Dendritic cell treated with granulocyte-macrophage colony-stimulating factor and Interleukin-4, amounts not matched to agents 40 ng/mL and 50 ng/mL, for 4 days (primary cell): ENCODE results near the gene HNRNPC.
A peak's percentile ranks its signal among the peaks of the same experiment; 100 is the strongest.

Experiments
- H3K27ac Mint-ChIP-seq: one replicate; pipeline ENCODE4 v1.8.0; 2022; ENCODE audit warnings: mild to moderate bottlenecking, mixed read lengths
- H3K27me3 Mint-ChIP-seq: one replicate; pipeline ENCODE4 v1.8.0; 2022; ENCODE audit warnings: mild to moderate bottlenecking, mixed read lengths
- H3K36me3 Mint-ChIP-seq: one replicate; pipeline ENCODE4 v1.8.0; 2022; ENCODE audit warnings: low read depth, mixed read lengths
- H3K4me1 Mint-ChIP-seq: one replicate; pipeline ENCODE4 v1.8.0; 2022; ENCODE audit warnings: low read depth, mixed read lengths
- H3K4me3 Mint-ChIP-seq: one replicate; pipeline ENCODE4 v1.8.0; 2022; ENCODE audit warnings: mild to moderate bottlenecking, moderate library complexity, mixed read lengths
- H3K9me3 Mint-ChIP-seq: one replicate; pipeline ENCODE4 v1.8.0; 2022; ENCODE audit warnings: mixed read lengths
- intact Hi-C: fragments of 100-400 bp; cut with micrococcal nuclease; formaldehyde crosslinking; loops from one replicate; pipeline ENCODE4 v1.15.0; 2022

Gene HNRNPC

GRCh38 chr14:21206753-21207684 lies 62.2 kb downstream of the HNRNPC start:
- H3K4me1 Mint-ChIP-seq: peaks cover 54% of the 10 kb centered on the region
- no peak overlapping the region for H3K27ac Mint-ChIP-seq
- peaks cover 98% of the 10 kb centered on the region for H3K36me3 Mint-ChIP-seq
- intact Hi-C loops: no loop called here
- no peaks in the 10 kb centered on the region for H3K27me3 Mint-ChIP-seq
- no peaks in the 10 kb centered on the region for H3K9me3 Mint-ChIP-seq
- H3K4me3 Mint-ChIP-seq: no peak overlapping the region

- Mint-ChIP-seq H3K9me3 (no peaks in the 10 kb centered on the region), H3K4me3 (no peak overlapping the region), H3K36me3 (peaks cover 98% of the 10 kb centered on the region), H3K27me3 (no peaks in the 10 kb centered on the region), H3K4me1 (peaks cover 51% of the 10 kb centered on the region), H3K27ac (no peak overlapping the region)
- intact Hi-C loops: no loop called here
Measured at GRCh38 chr14:21205678-21206581, 63.3 kb downstream of the HNRNPC start.

DNA sequence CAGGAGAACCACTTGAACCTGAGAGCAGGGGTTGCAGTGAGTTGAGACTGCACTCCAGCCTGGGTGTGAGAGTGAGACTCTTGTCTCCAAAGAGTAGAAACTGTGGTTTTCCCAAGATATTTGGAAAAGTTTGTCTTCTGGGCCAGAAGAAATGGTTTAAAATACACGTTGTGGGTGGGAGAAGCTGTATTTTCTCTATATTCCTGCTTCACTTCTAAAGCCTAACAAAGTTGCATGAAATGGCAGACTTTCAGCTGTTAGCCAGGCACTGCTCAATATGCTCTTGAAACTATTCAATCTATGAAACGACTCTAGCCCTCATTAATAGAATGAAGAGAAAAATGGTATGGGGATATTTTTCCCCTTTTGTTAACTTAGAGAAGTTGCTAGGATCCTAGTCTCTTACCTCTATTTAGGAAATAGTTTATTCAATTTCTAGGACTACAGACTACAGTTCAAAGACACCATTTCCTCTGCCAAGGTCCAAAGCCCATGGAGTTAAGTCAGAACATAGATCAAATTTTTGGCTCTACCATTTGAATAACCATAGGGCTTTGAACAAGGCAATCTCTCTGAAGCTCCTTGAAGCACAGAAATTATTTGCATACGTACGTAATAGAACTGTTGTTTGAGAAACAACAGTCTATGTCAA lies 64.1 kb downstream of the HNRNPC start:
- H3K9me3 Mint-ChIP-seq: no peaks in the 10 kb centered on the region
- H3K27ac Mint-ChIP-seq: no peak overlapping the region
- no peak overlapping the region for H3K4me3 Mint-ChIP-seq
- H3K27me3 Mint-ChIP-seq: no peaks in the 10 kb centered on the region
- peaks cover 93% of the 10 kb centered on the region for H3K36me3 Mint-ChIP-seq
- H3K4me1 Mint-ChIP-seq: peaks cover 51% of the 10 kb centered on the region
- intact Hi-C loops: no loop called here

DNA sequence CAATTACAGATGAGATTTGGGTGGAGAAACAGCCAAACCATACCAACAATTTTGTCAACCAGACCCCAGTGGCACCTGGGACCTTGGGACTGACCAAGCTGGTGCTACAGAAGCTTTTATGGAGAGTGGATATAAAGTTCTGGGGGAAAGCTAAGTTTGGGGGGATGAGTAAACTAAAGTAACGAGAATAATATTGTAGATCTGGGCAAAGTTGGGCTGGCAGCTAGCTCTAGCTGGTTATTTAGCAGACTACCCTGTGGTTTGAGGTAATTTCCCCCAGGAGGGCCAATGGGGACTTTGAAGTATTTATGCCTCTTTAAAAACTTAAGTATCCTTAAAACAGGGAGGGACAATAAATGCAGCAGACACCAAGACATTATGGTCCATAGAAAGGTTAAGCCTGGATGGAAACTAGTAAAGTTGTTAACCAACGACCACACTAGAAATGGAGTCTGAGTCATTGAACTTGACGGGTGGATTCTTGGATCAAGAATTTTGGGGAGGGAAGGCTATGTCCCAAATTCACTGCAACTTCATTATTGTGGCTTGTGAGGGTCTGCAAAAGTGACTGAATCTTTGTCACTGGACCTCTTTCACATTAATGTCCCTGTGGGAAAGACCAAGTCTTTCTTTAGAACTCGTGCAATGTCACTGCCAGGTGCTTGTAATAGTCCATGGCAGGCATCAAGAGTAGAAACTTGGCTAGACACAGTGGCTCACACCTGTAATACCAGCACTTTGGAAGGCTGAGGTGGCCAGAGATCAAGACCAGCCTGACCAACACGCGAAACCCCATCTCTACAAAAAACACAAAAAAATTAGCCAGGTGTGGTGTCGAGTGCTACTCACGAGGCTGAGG lies 64.8 kb downstream of the HNRNPC start:
- Mint-ChIP-seq H3K36me3 (peaks cover 86% of the 10 kb centered on the region), H3K27ac (no peak overlapping the region), H3K4me1 (peaks cover 51% of the 10 kb centered on the region), H3K9me3 (no peaks in the 10 kb centered on the region), H3K27me3 (no peaks in the 10 kb centered on the region), H3K4me3 (no peak overlapping the region)
- intact Hi-C loops: no loop called here

- Mint-ChIP-seq H3K9me3 (no peaks in the 10 kb centered on the region), H3K27me3 (no peaks in the 10 kb centered on the region), H3K4me1 (peaks cover 51% of the 10 kb centered on the region), H3K27ac (peak overlapping the region; percentile 8), H3K4me3 (no peak overlapping the region), H3K36me3 (peaks cover 78% of the 10 kb centered on the region)
- intact Hi-C loops: no loop called here
Measured at GRCh38 chr14:21203470-21204166, 65.6 kb downstream of the HNRNPC start.

DNA sequence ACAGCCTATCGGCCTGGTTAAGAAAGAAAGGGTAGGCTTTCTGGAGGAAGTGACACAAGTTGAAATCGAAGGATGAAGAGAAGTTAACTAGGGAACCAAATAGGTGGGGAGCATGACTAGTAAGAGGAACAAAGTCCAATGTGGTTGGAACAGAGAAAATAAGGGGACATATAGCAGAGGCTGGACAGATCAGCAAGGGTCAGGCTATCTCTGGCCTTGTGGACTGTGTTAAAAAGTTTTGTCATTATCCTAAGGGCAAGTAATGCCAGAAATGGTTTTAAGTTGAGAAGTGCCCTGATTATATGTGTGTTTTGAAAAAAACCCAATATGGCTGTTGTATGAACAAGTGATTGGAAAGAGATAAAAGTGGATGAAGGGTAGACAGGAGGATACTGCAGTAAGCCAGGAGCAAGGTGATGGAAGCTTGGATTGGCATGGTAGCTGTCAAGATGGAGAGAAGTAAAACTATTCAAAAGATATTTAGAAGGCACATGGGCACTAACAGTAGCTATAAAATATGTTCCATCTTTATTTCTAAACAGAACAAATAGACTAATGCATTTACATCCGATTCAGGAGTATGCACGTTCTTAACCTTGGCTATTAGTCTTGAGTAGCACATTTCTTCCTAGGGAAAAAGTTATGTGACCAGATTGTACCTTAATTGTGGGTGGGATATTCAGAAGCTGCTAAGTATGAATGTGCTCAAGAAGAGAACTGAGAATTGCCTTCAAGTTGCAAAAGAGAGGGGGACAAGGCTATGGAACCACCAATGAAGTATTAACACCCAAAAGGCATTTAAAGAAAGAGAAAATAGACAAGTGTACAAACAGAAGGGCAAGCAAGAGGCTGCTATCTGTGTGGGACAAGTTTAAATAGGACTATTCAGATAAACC lies 66.5 kb downstream of the HNRNPC start:
- Mint-ChIP-seq H3K27ac (peak overlapping the region; percentile 8), H3K9me3 (no peaks in the 10 kb centered on the region), H3K36me3 (peaks cover 69% of the 10 kb centered on the region), H3K27me3 (no peaks in the 10 kb centered on the region), H3K4me1 (peaks cover 57% of the 10 kb centered on the region), H3K4me3 (no peak overlapping the region)
- intact Hi-C loops: no loop called here

- Mint-ChIP-seq H3K36me3 (peaks cover 61% of the 10 kb centered on the region), H3K9me3 (no peaks in the 10 kb centered on the region), H3K4me1 (peaks cover 55% of the 10 kb centered on the region), H3K27me3 (no peaks in the 10 kb centered on the region), H3K4me3 (no peak overlapping the region), H3K27ac (no peak overlapping the region)
- intact Hi-C loops: no loop called here
Measured at GRCh38 chr14:21201732-21202462, 67.3 kb downstream of the HNRNPC start.

DNA sequence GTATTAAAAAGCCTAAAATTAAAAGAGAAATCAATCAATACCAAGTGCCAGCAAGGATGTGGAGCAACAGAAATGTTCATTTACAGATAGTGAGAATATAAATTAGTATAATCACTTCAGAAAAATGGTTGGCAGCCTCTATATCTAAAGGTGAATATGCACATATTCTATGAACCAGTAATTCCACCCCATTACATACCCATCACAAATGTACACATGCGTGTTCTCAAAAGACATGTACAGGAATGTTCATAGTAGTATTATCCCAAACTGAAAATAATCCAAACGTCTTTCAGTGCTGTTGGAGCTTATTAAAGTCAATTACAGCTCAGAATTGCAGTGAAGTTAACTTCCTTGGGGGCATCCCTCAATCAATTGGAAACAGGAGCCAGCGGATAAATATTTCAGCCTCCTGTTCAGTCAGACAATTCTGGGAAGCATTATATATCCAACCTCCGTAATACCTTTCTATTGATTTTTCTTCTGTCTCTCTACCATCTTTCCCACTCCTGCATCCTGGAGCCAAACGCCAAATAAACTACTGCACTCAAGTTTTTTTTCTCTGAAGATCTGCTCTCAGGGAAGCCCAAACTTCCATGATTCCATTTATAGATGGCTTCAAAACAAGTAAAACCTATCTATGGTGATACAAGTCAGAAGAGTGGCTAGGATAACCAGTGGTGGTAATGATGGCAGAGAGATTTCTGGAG lies 68.3 kb downstream of the HNRNPC start:
- no peaks in the 10 kb centered on the region for H3K9me3 Mint-ChIP-seq
- H3K4me3 Mint-ChIP-seq: no peak overlapping the region
- H3K4me1 Mint-ChIP-seq: peaks cover 45% of the 10 kb centered on the region
- intact Hi-C loops: no loop called here
- H3K36me3 Mint-ChIP-seq: peaks cover 51% of the 10 kb centered on the region
- H3K27me3 Mint-ChIP-seq: no peaks in the 10 kb centered on the region
- no peak overlapping the region for H3K27ac Mint-ChIP-seq

DNA sequence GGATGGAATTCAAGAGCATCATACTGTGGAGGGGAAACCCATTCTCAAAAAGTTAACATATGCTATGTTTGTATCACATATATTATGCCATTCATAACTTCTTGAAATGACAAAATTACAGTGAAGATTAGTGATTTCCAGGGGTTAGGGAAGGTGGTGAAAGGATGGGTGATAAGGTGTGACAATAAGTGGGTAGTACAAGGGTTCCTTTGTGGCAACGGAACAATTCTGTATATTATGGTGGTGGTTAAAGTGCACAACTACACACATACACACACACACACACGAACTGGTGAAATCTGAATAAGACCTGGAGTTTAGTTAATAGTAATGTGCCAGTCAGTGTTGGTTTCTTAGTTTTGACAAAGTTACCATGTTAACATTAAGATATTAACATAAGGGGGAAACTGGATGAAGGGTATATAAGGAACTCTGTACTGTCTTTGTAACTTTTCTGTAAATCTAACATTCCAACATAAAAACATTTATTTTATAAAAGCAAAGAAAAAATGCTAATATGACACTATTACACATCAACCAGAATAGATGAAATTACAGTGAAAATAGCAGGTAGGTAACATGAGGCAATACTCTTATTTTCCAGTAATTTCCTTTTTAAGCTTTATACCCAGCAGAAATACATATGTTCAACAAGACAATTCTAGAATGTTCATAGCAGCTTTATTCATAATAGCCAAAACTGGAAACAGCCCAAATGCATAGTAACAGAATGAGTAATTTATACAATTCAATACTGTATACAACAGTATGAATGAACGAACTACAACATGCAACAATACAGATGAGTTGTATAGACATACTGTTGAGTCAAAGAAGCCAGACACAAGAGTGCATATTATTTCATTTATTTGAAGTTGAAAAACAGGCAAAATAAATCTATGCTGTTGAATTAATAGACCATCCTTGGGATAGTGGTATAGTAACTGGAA lies 69.4 kb downstream of the HNRNPC start:
- no peaks in the 10 kb centered on the region for H3K9me3 Mint-ChIP-seq
- H3K4me1 Mint-ChIP-seq: peaks cover 40% of the 10 kb centered on the region
- H3K4me3 Mint-ChIP-seq: no peak overlapping the region
- no peak overlapping the region for H3K27ac Mint-ChIP-seq
- intact Hi-C loops: no loop called here
- H3K27me3 Mint-ChIP-seq: no peaks in the 10 kb centered on the region
- peaks cover 41% of the 10 kb centered on the region for H3K36me3 Mint-ChIP-seq

GRCh38 chr14:21197418-21198205 lies 71.6 kb downstream of the HNRNPC start:
- Mint-ChIP-seq H3K4me1 (peaks cover 30% of the 10 kb centered on the region), H3K27me3 (peaks cover 10% of the 10 kb centered on the region), H3K9me3 (no peaks in the 10 kb centered on the region), H3K36me3 (peaks cover 18% of the 10 kb centered on the region), H3K4me3 (no peak overlapping the region), H3K27ac (no peak overlapping the region)
- intact Hi-C loops: no loop called here
